Non-pigmented ciliary epithelial cell (primary cell): ENCODE data around the gene GPC4.
"Not testable (repeated sequence)": the region's sequence is repeated elsewhere in the genome, so short reads cannot be mapped to it uniquely, and the experiment has no call there.

Experiments used
- DNase-seq: peaks from one replicate; pipeline ENCODE4 v3.0.0-alpha.2; 2010; ENCODE audit warnings: low read depth

The GPC4 gene

DNA sequence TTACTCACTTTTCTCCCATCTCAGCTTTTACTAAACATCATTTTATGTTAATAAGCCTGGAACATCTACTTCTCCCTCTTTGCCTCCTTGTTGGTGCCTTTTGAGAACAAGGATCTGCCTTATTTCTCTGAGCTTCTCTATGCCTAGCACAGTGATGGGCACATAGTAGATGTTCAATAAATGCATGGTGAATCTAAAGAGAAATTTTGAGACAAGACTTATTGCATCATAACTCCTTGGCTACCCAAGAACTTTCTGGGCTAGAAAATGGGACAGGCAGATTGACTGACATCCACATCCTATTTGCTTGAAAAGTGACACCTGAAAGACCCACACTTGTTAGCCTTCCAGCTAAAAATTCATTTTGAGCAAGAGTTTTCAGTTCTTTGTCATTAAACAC is 109.9 kb downstream of the GPC4 start:
- no peak for DNase-seq

DNA sequence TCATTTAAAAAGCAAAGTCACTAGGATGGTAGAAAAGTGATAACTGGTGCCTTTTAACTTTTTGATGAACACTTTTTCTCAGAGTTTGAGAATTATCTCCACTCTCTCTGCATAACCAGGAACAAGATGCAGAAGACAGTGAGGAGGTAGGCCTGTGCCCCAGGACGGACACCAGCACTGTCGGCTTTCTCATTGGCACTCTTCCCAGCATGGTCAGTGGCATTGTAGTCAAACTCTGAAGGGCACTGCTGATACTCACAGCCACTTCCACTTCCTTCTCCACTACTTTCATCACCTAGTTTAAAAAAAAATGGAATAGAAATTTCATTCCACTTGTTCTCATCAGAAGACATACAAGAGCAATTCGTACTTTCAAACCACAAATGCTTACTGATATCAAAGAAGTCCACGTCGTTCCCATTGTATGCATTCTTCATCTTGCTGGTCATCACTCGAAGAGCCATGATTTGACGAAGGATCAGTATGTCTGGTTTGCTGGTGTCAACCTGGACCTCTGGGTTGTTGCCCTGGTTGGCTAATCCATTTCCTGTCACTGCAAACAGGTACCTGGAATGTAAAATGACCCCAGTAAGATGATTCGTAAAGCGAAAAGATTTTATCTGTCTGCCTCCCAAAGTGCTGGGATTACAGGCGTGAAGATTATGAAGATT is 112.4 kb downstream of the GPC4 start:
- DNase-seq, result no peak

DNA sequence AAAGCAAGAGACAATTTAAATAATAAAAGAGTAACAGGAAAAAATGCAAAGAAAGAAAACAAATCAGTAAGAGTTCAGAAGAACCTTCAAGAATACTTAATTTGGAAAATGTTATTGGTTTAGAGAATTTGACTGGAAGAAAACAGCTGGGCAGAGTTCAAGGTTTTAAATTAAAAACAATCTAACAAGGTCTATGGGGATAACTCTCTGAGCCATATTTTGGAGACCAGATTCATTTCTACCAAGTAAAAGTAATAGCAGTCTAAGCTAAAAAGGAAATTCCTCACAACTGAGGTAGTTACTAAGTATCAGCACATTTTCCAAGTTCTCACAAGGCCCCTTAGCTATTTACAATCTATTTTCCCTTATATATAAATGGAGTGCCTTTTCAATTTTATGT is 114.7 kb downstream of the GPC4 start:
- no peak for DNase-seq

DNA sequence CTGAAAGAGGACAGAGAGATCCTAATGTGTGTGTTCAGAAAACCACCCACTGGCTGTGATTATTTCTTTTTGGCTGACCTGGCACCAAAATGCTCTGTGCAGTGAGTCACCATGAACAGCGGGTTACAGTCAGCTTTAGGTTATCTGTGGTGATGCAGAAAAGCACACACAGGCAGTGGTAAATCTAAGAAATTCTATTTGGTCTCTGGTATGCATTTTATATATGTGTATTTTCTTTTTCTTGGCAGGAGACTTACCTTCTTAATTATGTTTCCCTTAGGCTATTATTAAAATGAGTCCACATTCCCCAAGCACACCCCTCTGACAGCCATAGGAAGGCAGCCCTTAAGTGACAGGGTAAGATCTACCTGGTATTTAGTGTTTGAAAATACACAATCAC is 118.0 kb downstream of the GPC4 start:
- DNase-seq, result peak; percentile 37

DNA sequence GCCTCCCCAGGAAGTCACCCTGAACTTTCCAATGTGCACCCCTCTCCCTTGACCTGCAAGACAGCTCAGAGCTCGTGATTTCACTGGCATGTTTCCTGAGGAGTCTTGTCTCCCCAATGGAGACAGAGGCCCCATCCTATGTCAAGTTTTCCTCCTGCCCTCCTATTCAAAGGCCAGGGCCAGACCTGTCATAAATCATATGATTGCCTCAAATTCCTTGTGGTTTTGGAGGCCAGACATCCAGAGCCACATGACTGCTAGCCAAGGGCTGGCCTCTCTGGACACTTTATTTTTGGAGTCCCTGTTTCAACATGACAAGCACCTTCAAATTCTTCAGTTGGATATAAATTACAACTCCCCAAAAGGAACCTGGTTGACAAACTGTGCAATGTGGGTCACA is 121.2 kb downstream of the GPC4 start:
- no peak for DNase-seq

DNA sequence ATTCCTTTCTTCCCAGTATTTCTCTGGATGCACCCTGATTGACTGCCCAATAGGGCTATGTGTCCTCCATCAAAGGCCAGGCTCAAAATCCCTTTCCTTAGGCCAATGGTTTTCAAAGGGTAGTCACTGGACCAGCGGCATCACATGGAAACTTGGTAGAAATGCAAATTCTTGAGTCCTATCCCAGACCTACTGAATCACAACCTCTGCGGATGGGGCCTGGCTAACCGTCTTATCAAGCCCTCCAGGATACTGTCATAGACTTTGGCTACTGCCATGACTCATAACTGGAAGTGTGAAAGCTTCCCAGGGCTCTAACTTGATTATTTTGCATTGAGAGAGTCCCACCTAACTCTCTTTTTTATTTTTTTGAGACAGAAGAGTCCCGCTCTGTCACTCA is 125.2 kb downstream of the GPC4 start:
- peak; percentile 17 for DNase-seq

DNA sequence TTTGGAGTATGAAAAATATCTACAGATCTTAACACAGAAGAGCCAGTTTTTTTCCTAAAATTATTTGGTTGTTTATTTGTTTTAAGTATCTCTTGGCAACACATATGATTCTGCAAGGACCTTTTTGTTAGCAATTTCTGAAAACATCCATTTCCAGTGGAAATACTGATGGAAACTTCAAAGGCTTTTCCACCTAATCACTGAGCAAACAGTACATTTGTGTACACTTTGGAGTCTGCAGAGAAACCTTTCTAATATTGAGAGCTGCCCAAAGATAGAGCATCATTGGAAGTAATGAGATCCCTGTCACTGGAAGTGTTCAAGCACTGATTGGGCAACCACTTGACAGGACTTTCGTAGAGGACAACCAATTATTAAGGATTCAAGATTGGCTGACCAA is 127.4 kb downstream of the GPC4 start:
- no peak for DNase-seq

DNA sequence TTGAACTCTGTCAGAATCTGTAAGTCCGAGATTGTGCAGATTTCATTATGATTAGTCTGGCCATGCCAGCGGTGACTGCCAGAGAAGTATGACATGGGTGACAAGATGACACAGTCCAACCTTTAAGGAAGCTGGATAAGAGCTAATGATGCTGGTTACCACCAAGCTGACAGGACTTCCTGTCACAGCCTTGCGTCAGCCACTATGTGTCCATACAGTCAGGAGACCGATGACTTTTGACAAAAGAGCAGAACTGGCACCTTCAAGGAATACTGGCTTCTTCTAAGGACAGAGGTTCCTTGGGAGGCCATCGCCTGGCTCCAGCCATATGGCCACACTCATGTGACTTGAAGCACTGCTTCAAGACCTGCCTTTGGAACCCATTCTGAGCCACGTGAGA is 129.9 kb downstream of the GPC4 start:
- no peak for DNase-seq

DNA sequence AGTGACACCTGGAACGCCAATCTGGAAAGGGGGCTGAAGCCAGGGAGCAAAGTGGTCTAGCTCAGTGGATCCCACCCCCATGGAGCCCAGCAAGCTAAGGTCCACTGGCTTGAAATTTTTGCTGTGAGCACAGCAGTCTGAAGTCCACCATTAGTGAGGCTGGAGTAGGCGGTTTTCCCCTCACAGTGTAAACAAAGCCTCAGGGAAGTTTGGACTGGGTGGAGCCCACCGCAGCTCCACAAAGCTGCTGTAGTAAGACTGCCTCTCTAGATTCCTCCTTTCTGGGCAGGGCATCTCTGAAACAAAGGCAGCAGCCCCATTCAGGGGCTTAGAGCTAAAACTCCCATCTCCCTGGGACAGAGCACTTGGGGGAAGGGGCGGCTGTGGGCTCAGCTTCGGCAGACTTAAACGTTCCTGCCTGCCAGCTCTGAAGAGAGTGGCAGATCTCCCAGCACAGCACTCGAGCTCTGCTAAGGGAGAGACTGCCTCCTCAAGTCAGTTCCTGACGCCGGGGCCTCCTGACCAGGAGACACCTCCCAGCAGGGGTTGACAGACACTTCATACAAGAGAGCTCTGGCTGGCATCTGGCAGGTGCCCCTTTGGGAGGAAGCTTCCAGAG is 136.1 kb downstream of the GPC4 start:
- DNase-seq, result not testable (repeated sequence)

DNA sequence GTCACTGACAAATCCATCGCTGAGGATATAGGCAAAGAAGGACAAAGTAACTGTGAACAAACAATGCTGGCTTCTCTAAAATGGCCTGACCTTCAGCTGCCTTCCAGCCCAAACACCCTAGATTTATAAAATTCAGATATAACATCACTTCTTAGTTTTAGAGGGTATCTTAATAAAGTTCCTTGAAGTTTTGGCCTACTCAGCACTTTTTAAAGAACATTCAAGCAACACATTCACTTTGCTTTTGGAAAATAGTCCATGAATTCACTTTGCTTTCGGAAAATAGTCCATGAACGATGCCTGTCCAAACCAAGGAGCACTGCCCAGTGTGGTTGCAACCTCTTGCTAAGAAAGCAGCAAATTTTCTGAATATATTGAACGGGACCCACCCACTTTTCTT is 142.1 kb downstream of the GPC4 start:
- no peak for DNase-seq

DNA sequence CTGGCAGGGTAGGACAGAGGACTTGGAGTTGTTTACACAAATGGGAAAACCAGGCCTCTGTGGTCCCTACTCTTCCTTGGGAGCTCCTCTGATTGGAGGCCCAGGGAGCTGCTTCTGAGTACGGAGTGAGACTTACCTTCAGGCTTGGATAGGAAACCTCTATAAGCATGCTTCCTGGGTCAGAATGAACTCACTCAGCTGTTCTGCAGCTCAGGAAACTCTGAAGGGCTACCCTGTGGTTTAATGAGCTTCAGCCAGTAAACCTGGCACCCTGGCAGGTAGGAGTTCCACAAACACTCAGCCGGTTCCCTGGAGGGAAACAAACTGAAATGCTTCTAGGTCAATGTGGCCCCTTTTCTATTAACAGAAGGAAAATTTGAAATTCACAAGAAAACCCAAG is 146.1 kb downstream of the GPC4 start:
- no peak for DNase-seq

DNA sequence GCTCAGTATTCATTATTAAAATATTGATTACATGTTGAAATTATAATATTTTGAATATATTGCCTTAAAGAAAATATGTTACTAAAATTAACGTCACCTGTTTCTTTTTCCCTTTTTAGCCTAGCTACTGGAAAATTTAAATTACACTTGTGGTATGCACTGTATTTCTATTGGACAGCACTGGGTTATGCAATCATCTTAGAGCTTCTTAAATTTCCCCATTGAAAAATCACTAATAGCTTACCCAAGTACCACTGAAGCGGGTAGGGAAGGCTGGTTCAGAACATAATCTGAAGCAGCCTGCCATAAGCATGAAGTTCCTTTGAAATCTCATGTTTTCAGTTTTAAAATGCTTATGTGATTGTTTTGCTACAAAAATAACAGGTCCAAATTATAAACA is 147.7 kb downstream of the GPC4 start:
- no peak for DNase-seq

DNA sequence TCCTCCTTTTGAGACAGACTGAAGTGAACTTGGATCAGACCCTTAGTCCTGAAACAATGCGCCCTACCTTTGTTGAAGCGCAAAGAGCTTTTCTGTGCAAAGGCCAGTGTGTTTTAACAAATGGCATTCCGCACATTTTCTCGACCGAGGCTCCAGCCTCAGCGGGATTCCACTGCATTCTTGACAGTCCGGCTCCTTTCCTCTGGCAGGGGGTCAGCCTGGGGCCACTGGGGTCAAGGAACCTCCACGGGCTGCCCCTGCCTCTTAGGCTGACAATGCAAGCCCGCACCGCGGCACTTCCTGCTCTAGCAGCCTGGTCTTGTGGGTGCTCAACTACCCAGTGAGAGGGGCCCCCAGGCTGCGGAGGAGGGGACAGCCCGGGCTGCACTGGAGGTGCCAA is 150.0 kb downstream of the GPC4 start:
- DNase-seq, result no peak

DNA sequence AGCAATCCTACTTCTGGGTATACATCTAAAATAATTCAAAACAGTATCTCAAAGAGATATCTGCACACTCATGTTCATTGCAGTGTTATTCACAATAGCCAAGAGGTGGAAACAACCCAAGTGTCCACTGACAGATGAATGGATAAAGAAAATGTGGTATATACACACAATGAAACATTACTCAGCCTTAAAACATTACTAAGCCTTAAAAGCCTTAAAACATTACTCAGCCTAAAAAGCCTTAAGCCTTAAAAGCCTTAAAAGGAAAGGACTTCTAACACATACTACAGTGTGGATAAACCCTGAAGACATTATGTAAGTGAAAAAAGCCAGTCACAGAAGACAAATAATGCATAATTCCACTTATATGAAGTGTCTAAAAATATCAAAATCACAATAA is 156.8 kb downstream of the GPC4 start:
- peak; percentile 10 for DNase-seq

DNA sequence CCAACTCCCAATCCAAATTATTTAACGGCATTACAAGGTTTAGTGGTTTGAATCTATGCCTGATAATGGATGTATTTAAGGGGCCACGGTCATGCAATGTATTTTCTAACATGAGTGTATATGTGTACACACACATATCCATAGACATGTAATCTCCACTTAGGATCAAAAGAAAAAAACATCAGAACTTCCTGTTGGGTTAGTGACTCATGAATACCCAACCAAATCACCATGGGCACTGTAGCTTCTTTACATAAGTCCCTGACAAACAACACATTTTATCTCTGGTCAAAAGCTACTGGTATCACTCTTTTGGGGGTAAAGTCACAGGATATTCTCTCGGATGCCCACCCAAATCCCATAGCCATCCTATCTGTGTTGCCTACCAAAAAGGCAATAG is 160.6 kb downstream of the GPC4 start:
- DNase-seq, result peak; percentile 11

DNA sequence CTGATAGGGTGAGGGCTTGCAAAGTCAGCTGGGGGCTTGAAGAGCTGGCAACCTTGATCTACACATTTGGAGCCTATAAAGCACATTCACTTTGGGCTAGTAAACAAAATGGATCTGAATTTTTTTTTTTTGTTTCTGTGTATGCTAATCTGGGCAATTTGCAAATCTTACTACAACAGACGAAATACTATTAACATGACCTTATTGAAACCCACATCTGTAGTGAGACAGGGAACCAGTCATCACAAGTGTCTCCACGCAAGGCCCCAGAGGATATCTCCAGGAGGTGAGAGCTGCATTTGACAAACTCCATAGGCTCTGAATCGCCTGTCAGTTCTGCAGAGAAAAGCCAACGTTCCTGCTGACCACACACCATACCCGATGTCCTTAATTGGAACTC is 164.1 kb downstream of the GPC4 start:
- no peak for DNase-seq

DNA sequence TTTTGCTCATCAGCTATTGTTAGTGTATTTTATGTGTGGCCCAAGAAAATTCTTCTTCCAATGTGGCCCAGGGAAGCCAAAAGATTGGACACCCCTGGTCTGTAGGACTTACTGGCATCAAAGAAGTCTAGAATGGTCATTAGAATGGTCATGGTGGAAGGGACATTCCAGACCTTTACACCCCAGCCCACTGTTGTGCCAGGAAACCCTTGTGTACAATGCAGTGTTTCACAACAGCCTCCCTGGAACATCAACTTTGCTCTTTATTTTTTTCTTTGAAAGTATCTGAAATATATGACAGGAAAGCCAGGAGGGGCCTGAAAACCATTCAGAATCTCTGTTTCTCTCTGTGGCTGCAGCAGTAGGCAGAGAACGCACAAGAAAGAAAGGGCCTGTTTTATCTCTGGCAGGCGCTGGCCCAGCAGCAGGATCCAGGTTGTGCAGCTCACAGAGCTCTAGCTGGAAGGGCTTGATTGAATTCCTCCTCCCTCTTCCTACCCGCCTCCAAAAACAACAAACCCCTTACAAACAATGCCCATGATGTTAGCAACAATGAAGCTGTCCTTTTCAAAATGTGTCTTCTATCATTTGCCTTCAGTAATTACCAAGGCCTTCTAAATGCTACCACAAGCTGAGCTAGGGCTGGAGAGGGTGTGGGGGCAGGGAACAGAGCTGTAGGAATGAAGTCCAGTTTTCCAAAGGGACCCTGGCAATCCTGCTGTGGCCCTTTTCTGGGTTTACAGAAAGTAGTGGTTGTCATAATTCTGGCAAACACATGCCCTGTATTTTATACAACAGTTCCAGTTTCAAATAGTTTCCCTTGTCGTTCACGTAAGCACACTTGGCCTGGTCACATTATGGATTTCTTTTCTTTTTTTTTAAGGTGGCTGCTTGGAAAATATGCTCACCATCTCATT is 164.8 kb downstream of the GPC4 start:
- no peak for DNase-seq
